ENCODE data around the gene ESCO1. TPM values are rescaled to one million over a fixed set of nuclear protein-coding genes. Genes with fewer than 3 reads are reported as not detected.

Gene ESCO1
- total RNA-seq, 6 donors from 2014 or later = 8.1 to 29.6 (median 13.0) TPM

DNA sequence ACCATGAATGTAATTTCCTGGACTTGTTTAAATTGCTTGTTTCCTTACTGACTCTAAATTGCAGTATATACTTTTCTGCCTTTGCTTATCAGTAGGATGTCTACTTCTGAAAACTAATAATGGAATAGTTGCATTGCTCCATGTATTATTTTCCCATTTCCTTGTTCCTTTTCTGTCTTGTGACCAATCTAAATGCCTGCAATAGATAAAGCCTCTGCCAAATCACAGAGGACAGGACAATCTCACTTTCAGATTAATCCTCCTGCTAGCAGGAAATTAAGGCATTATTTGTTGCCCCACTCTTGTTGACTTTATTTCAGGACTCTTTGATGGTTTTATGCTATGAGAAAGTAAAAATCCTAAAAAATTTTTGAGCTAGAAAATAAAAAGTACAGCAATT, 4.7 kb upstream of the ESCO1 start:
- H3K27me3 ChIP-seq = no peaks in the 10 kb centered on the region
- TF ChIP-seq POLR2AphosphoS5 (IDR thresholded peaks at IDR 0.05) = no peak
- TF ChIP-seq, protein P1, sequence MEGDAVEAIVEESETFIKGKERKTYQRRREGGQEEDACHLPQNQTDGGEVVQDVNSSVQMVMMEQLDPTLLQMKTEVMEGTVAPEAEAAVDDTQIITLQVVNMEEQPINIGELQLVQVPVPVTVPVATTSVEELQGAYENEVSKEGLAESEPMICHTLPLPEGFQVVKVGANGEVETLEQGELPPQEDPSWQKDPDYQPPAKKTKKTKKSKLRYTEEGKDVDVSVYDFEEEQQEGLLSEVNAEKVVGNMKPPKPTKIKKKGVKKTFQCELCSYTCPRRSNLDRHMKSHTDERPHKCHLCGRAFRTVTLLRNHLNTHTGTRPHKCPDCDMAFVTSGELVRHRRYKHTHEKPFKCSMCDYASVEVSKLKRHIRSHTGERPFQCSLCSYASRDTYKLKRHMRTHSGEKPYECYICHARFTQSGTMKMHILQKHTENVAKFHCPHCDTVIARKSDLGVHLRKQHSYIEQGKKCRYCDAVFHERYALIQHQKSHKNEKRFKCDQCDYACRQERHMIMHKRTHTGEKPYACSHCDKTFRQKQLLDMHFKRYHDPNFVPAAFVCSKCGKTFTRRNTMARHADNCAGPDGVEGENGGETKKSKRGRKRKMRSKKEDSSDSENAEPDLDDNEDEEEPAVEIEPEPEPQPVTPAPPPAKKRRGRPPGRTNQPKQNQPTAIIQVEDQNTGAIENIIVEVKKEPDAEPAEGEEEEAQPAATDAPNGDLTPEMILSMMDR (IDR thresholded peaks at IDR 0.05) = no peak
- no peak for TF ChIP-seq POLR2A (IDR thresholded peaks at IDR 0.05)
- no peak for TF ChIP-seq EP300 (IDR thresholded peaks at IDR 0.05)
- no peaks in the 10 kb centered on the region for H3K36me3 ChIP-seq
- H3K4me1 ChIP-seq = peaks cover 3 to 21% (median 7%) of the 10 kb centered on the region in 4 donors
- no peak overlapping the region for H3K4me3 ChIP-seq
- peak overlapping the region in 3 of 4 donors; percentile 52 to 57 (median 56) for H3K27ac ChIP-seq
- ATAC-seq (ENCODE audit: low FRiP score in 2 of 2) (no peak), DNase-seq (no peak)
- H3K9me3 ChIP-seq = no peaks in the 10 kb centered on the region

DNA sequence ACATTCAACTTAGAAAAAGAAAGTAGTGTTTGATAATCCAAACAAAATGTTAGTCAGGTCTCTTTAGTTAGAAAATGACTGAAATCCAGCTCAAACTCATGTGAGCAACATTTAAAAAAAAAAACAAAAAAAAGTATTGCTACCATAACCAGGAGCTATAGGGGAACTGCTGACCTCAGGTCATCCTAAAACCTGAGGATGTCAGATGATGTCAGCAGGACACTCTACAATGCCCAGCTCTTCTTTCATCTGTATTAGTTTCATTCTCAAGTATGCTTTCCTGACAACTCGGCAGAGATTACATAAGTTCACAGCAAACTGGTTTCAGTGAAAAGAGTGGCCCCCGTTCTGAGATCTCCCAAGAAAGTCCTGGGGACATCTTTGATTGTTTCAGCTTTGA, 4.2 kb upstream of the ESCO1 start:
- TF ChIP-seq EP300 (IDR thresholded peaks at IDR 0.05) = no peak
- no peak for TF ChIP-seq POLR2AphosphoS5 (IDR thresholded peaks at IDR 0.05)
- no peak for TF ChIP-seq POLR2A (IDR thresholded peaks at IDR 0.05)
- TF ChIP-seq, protein P1 (IDR thresholded peaks at IDR 0.05) = no peak
- Histone ChIP-seq H3K36me3 (no peaks in the 10 kb centered on the region), H3K9me3 (no peaks in the 10 kb centered on the region), H3K27ac (peak overlapping the region in 3 of 4 donors; percentile 52 to 57 (median 56)), H3K4me1 (peaks cover 3 to 21% (median 7%) of the 10 kb centered on the region in 4 donors), H3K4me3 (peak overlapping the region in 1 of 4 donors; percentile 5), H3K27me3 (no peaks in the 10 kb centered on the region)
- ATAC-seq (ENCODE audit: low FRiP score in 2 of 2) = no peak
- DNase-seq = no peak
- WGBS, 2 donors = 27 to 29% methylated on average over 2 of the region's 2 CpGs

GRCh38 chr18:21602299-21602587, 1.7 kb upstream of the ESCO1 start:
- DNase-seq (peak in 1 of 2 donors; percentile 22), ATAC-seq (ENCODE audit: low FRiP score in 2 of 2) (no peak)

DNA sequence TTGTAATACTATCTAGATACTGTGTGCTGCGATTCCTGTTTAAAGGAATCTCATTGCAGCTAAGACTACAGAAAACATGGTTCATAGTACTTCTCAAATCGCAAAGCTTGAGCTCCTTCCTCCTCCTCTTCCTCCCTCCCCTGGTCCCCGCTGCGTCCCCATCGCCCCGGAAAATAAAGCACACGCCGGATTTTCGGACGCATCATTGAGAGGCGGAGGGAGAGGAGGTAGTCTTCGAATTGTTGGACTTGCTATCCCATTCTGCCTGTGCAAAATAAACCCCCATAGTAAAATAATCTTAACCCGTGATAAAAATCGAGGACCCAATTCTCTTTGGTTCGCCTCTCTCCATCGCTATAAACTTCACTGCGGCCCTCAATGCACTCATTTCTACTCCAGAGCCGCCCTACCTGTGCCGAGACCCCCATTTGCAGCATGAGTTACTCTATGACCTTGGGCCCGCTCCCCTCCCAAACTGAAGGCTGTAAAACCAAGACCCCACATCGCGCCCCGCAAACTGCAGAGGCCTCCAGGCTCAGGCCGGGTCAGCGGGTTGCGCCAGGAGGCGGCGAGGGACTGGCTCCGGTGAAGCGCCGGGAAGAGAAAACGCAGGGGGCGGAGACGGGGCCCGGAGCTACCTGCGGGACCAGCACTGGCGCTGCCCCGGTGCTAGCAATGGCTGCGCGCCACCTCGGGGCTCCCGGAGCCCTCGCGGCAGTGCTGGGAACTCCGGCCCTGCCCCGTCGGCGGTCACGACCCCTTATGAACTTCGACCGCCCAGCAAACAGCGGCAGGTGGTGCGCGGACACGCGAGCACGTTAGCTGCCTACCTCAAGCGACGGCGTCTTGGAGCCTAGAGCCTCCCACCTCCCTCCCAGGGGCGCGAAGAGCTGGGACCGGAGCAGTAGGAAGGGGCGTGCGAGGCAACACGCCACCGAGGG, 649 bp downstream of the ESCO1 start:
- 1 to 2% methylated on average over 41 to 51 of the region's 67 CpGs for WGBS, 2 donors
- DNase-seq = peak; percentile 75 to 93
- Histone ChIP-seq H3K4me3 (peak overlapping the region; percentile 43 to 86 (median 72)), H3K9me3 (no peaks in the 10 kb centered on the region), H3K4me1 (peaks cover 10 to 33% (median 20%) of the 10 kb centered on the region in 4 donors), H3K27me3 (no peaks in the 10 kb centered on the region), H3K27ac (peak overlapping the region; percentile 95 to 99 (median 97)), H3K36me3 (no peaks in the 10 kb centered on the region)
- TF ChIP-seq POLR2AphosphoS5 (IDR thresholded peaks at IDR 0.05) (no peak), POLR2A (IDR thresholded peaks at IDR 0.05) (no peak), EP300 (IDR thresholded peaks at IDR 0.05) (no peak)
- TF ChIP-seq, protein P1 (IDR thresholded peaks at IDR 0.05) = peak in 4 of 6 experiments; percentile 5 to 67 (median 28)
- ATAC-seq (ENCODE audit: low FRiP score in 2 of 2) = peak; percentile 77 to 88

More at GRCh38 chr18:21602299-21602587, 1.7 kb upstream of the ESCO1 start:
- Histone ChIP-seq H3K27ac (peak overlapping the region in 1 of 4 donors; percentile 52), H3K4me3 (no peak overlapping the region), H3K27me3 (no peaks in the 10 kb centered on the region), H3K36me3 (no peaks in the 10 kb centered on the region), H3K4me1 (peaks cover 12 to 36% (median 20%) of the 10 kb centered on the region in 4 donors), H3K9me3 (no peaks in the 10 kb centered on the region)
- 45 to 82% methylated on average over 5 of the region's 5 CpGs for WGBS, 2 donors
- TF ChIP-seq EP300 (IDR thresholded peaks at IDR 0.05) (no peak), POLR2AphosphoS5 (IDR thresholded peaks at IDR 0.05) (no peak), POLR2A (IDR thresholded peaks at IDR 0.05) (no peak)
- TF ChIP-seq, protein P1 (IDR thresholded peaks at IDR 0.05) = no peak
